Fibroblast of upper back skin (primary cell): ENCODE results near the gene GRIP2.

Source experiments
- DNase-seq: peaks from one replicate; pipeline ENCODE4 v3.0.0-alpha.2; 2013

The GRIP2 gene

GRCh38 chr3:14463330-14464140, 76.6 kb downstream of the GRIP2 start:
- DNase-seq: no peak

GRCh38 chr3:14462738-14463137, 77.4 kb downstream of the GRIP2 start:
- no peak for DNase-seq

GRCh38 chr3:14461748-14462324, 78.3 kb downstream of the GRIP2 start:
- DNase-seq: peak; percentile 75

- no peak for DNase-seq
Observed at GRCh38 chr3:14461006-14461747, 79.0 kb downstream of the GRIP2 start.

DNA sequence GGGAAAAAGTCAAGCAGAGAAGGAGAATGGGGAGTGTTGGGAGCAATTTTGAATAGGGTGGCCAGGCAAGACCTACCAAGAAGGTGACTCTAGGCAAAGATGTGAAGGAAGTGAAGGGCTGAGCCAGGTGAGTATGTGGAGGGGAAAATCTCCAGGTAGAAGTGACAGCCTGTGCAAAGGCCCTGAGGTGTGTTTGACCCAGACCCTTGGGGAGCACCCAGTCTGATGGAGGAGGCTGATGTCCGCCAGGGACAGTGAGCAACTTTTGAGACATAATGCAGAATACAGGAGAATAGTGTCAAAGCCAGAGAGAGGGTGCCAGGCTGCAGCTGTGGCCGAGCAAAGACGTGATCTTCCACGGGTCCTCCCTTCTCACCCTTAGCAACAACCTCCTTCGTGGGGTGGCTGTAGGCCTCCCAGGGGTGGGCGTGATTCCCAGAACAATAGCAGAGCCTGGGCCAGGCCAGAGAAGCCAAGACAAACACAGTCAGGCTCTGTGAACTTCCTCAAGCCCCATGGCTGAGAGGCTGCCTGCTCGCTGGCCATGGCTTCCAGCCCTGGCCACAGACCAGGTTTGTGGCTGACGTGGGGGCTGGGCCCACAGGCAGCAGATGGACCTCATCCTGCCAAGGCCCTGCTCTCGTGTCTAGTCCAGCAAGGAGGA, 79.7 kb downstream of the GRIP2 start:
- peak; percentile 95 for DNase-seq

DNA sequence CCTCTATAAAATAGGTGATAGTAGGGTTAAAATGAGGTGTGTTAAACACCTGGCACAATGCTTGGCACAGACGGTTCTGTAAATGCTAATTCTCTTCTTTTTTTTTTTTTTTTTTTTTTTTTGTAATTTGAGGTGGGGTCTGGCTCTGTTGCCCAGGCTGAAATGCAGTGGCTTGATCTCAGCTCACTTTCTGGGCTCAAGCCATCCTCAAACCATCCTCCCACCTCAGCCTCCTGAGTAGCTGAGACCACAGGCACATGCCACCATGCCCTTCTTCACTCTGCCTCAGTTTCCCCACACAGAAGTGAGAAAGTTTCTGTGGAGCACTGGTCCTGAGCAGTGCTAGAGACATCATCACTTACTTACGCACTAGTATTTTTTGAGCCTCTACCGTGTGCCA, 80.4 kb downstream of the GRIP2 start:
- DNase-seq: no peak

GRCh38 chr3:14459384-14459783, 80.8 kb downstream of the GRIP2 start:
- no peak for DNase-seq

DNA sequence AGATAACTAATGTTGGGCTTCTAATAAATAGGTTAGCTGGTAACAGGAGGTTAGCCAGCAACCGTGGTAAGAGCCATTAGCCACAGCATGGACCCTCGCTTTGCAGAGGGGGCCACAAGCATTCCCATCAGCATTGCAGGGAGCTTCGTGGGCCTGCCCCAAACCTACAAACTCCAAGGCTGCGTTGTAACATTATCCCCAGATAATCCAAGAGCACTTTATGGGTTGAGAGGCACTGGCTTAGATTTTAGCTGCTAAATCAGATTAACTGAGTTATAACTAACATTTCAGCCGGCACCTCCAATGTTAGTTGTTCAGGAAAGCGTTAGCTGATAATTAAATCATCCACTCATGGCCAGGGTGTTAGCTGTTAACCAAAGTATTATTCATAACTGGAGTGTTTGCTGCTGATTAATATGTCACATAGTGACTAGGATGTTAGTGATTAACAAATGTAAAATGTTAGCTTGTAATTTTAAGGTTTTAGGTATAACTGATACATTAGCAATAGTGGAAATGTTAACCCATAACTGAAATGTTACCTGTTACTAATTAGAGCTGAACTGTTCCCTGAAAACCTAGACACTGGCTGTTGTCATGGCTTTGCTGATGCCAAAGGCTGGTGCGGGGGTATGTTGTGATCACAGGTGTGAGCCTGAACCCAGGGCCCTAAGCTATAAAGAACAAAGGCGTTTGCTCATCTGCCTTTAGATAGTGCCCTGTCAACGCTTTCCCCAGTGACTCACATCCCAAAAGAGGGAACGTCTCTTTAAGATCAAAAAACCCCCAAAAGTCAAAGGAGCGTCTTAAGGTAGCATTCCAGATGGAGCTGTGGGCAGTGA, 81.5 kb downstream of the GRIP2 start:
- no peak for DNase-seq

GRCh38 chr3:14457999-14458398, 82.1 kb downstream of the GRIP2 start:
- no peak for DNase-seq

GRCh38 chr3:14457481-14457880, 82.7 kb downstream of the GRIP2 start:
- no peak for DNase-seq

- DNase-seq: no peak
Observed at GRCh38 chr3:14456794-14457193, 83.3 kb downstream of the GRIP2 start.

DNA sequence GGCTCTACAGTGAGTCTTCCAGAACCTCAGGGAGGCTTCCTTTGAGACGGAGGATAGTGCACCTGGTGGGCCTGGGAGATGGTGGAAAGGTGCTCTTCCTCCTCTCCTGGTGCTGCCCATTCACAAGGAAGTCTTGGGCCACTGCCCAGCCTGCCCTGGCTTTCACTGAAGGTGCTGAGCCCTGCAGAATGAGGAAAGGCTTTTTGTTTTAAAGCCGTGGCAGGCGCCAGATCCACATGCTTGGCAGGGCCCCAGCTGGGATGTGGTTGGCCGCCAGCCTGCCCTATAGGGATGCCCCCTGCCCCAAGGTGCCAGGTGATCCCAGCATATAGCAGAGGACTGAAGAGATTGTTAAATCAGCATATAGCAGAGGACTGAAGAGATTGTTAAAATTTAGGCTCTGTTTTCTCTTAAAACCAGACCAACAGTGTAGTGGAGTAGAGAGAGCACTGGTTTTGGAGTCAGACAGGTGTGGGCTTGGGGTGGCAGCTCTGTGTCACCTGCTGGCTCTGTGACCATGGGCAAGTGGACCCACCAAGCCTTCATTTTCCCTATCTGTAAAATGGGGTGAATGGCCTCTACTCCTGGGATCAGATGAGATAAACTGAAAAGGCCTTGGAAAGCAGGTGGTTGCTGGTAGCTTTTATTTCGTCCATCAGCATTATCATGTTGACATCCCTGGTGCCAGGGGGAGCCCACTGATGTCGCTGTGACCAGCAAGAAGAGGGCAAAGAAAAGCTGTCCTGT, 84.4 kb downstream of the GRIP2 start:
- no peak for DNase-seq

GRCh38 chr3:14454639-14455310, 85.4 kb downstream of the GRIP2 start:
- DNase-seq: no peak

DNA sequence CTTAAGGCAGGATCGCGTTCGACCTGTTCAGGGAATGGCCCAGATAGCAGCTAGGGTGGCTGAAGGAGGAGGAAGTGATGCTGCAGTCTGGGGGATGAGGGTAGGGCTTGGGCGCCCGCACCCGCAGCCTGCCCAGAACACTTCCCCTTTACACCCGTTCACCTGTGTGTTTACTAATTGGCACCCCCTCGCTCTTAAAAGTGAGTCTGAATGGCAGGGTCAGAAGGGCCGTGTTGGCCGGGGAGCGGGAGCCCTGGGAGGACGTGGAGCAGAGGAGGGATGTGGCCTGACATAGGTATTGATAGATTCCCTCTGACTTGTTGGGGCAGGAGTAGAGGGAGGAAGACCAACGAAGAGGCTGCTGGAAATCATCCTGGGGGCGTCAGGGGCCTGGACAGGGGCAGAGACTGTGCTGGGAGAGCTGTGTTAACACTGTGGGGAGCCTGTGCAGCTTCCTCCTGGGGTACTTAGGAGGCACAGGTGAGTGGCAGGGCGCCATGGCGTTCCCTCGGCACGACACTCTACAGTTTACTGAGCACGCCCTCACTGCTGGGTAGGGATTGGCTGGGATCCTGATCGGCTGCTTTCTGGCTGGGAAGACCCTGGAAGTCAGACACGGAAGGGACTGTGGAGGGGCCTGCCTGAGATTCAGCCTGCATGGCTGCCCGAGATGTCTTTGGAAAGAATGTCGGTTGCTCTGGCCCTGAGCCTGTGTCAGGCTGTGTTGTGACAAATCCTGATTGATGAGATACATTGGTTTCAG, 86.1 kb downstream of the GRIP2 start:
- no peak for DNase-seq

GRCh38 chr3:14452740-14453710, 87.1 kb downstream of the GRIP2 start:
- peak; percentile 99 for DNase-seq

DNA sequence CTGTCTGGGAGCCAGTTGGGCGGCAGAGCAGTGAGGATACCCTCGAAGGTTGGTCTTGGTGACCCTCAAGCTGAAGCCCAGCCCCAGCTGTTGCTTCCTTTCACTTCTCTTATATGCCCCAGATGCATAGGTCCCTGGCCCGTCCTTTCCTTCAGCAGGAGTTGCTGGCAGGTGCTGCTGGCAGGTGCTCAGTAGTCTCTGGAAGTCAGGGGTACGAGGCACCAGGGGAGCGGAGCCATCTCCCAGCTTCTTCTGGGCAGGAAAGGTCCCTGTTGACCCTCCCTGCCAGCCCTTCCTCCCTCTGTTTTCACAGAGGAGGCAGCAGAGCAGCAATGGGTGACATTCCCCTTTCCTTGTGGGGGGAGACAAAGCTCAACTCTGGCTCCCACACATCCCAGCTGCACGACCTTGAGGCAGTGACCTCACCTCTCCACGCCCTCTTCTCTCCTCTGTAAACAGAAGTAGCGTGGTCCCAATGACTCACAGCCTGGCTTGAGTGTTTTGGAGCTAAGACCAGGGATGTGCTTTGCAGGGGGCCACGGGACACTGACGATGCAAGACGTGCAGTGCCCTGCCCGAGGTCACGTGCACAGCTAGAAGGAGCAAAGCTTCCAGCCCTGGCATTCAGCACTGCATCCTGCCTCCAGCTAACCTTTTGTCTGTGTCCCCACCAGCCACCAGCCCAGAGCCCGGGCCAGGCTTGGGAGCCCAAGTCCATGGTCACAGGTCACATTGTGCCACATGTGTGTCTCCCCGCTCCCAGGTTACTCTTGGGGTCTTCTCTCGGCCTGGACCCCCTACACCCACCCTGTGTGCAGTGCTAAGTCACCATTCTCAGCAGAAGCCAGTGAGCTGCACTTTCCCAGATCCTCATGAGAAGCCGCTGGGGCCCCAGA, 88.0 kb downstream of the GRIP2 start:
- DNase-seq: peak; percentile 83

- DNase-seq: no peak
Observed at GRCh38 chr3:14450922-14451606, 89.1 kb downstream of the GRIP2 start.
